IMR-90 (cell line): Measurements from ENCODE around the gene YTHDC2. TPM values are rescaled to one million over a fixed set of nuclear protein-coding genes. Genes with fewer than 3 reads are reported as not detected.

Experiments
- ATAC-seq: fragments of 200-7000 bp; cut with Tn5 transposase; 2 replicates; pipeline ENCODE4 v1.9.1; 2020; ENCODE audit warnings: low read depth, mild to moderate bottlenecking, moderate library complexity
- BruUV-seq: library from RNA; stranded (reverse); fragments of 400-500 nt; replicated peaks from 2 replicates; lab custom pipeline; 2021; lab: Mats Ljungman, UMichigan
- CTCF ChIA-PET: fragments of 300-600 bp; formaldehyde crosslinking; extraction: SDS; loops from one replicate; lab custom pipeline; 2021; ENCODE audit warnings: antibody characterized with exemption; lab: Yijun Ruan, JAX
- POLR2A ChIA-PET: fragments of 300-600 bp; sonication (Branson Sonifier 250); formaldehyde crosslinking; loops from one replicate; lab custom pipeline; 2022; ENCODE audit warnings: antibody characterized with exemption; ENCODE audit not compliant: unreplicated experiment; lab: Charles Lee
- DNase-seq: peaks from one replicate; pipeline ENCODE4 v3.0.0; 2013
- H2AFZ ChIP-seq: replicated peaks from 2 replicates; pipeline ENCODE3; 2013; ENCODE audit warnings: low read length, mild to moderate bottlenecking; ENCODE audit not compliant: poor library complexity
- H2AK5ac ChIP-seq: 2 replicates; pipeline ENCODE4 v1.6.1; 2013; ENCODE audit warnings: low read depth, low read length, inconsistent platforms
- H2AK9ac ChIP-seq: replicated peaks from 2 replicates; pipeline ENCODE3; 2013; ENCODE audit warnings: mild to moderate bottlenecking, low read depth, low read length, moderate library complexity; ENCODE audit not compliant: poor library complexity
- H2BK120ac ChIP-seq: 2 replicates; pipeline ENCODE4 v1.6.1; 2013; ENCODE audit warnings: low read depth, low read length, inconsistent platforms
- H2BK15ac ChIP-seq: 3 replicates; pipeline ENCODE4 v1.6.1; 2013; ENCODE audit warnings: low read depth, low read length, inconsistent platforms
- H2BK20ac ChIP-seq: 2 replicates; pipeline ENCODE4 v1.6.1; 2013; ENCODE audit warnings: low read depth, mild to moderate bottlenecking, inconsistent platforms, low read length, moderate library complexity
- H2BK5ac ChIP-seq: 2 replicates; pipeline ENCODE4 v1.6.1; 2013; ENCODE audit warnings: mild to moderate bottlenecking, low read depth, low read length, inconsistent platforms; ENCODE audit not compliant: poor library complexity, severe bottlenecking
- H3K14ac ChIP-seq: replicated peaks from 2 replicates; pipeline ENCODE4 v1.6.1; 2013; ENCODE audit warnings: low read depth, low read length, inconsistent platforms
- H3K18ac ChIP-seq: 2 replicates; pipeline ENCODE4 v1.6.1; 2013; ENCODE audit warnings: low read depth, low read length, control low read depth
- H3K23ac ChIP-seq: 2 replicates; pipeline ENCODE4 v1.6.1; 2013; ENCODE audit warnings: low read depth, low read length, inconsistent platforms
- H3K27ac ChIP-seq: 2 replicates; pipeline ENCODE4 v1.5.1; 2013; ENCODE audit warnings: mild to moderate bottlenecking, control low read depth, low read length; ENCODE audit not compliant: insufficient read depth
- H3K27me3 ChIP-seq: 2 replicates; pipeline ENCODE4 v1.6.1; 2013; ENCODE audit warnings: low read length; ENCODE audit not compliant: control insufficient read depth, insufficient read depth
- H3K36me3 ChIP-seq: 2 replicates; pipeline ENCODE4 v1.6.1; 2013; ENCODE audit warnings: low read length, mixed read lengths; ENCODE audit not compliant: control insufficient read depth, insufficient read depth
- H3K4ac ChIP-seq: 2 replicates; pipeline ENCODE4 v1.6.1; 2013; ENCODE audit warnings: low read depth, low read length, inconsistent platforms
- H3K4me1 ChIP-seq: 2 replicates; pipeline ENCODE4 v1.6.1; 2013; ENCODE audit warnings: low read length, mixed read lengths; ENCODE audit not compliant: control insufficient read depth, insufficient read depth
- H3K4me2 ChIP-seq: 2 replicates; pipeline ENCODE4 v1.6.1; 2013; ENCODE audit warnings: low read depth, mild to moderate bottlenecking, control low read depth, low read length, moderate library complexity
- H3K4me3 ChIP-seq: 2 replicates; pipeline ENCODE4 v1.5.1; 2013; ENCODE audit warnings: low read depth, mild to moderate bottlenecking, control low read depth, low read length, moderate library complexity; ENCODE audit not compliant: insufficient read depth
- H3K56ac ChIP-seq: 2 replicates; pipeline ENCODE4 v1.6.1; 2013; ENCODE audit warnings: low read length, inconsistent platforms; ENCODE audit not compliant: insufficient read depth; ENCODE audit errors: extremely low read depth
- H3K79me1 ChIP-seq, 2 experiments: 2 replicates each; pipeline ENCODE4 v1.6.1; 2013; ENCODE audit warnings: low read length in 2 of 2, inconsistent platforms in 1 of 2, low read depth in 1 of 2
- H3K9ac ChIP-seq: 2 replicates; pipeline ENCODE4 v1.6.1; 2013; ENCODE audit warnings: low read depth, low read length, control low read depth
- H3K9me1 ChIP-seq: 2 replicates; pipeline ENCODE4 v1.6.1; 2013; ENCODE audit warnings: low read length, inconsistent platforms; ENCODE audit not compliant: insufficient read depth
- H3K9me3 ChIP-seq: 2 replicates; pipeline ENCODE4 v1.6.1; 2013; ENCODE audit warnings: low read length; ENCODE audit not compliant: control insufficient read depth, insufficient read depth
- H4K20me1 ChIP-seq: 2 replicates; pipeline ENCODE4 v1.6.1; 2013; ENCODE audit warnings: low read length, inconsistent platforms; ENCODE audit not compliant: insufficient read depth
- H4K5ac ChIP-seq: 2 replicates; pipeline ENCODE4 v1.6.1; 2013; ENCODE audit warnings: mild to moderate bottlenecking, low read depth, low read length, control low read depth
- H4K8ac ChIP-seq, 2 experiments: 2 replicates each; pipeline ENCODE4 v1.6.1; 2013; ENCODE audit warnings: low read depth in 2 of 2, low read length in 2 of 2, control low read depth in 1 of 2, inconsistent platforms in 1 of 2
- H4K91ac ChIP-seq: 2 replicates; pipeline ENCODE4 v1.6.1; 2013; ENCODE audit warnings: low read depth, low read length, inconsistent platforms; ENCODE audit not compliant: insufficient read depth
- CEBPB ChIP-seq: IDR thresholded peaks from 2 replicates; pipeline ENCODE4 v1.6.1; 2012; ENCODE audit warnings: low read depth, low read length, improper control_type of control experiment
- CTCF ChIP-seq: conservative IDR thresholded peaks from 2 replicates; pipeline ENCODE4 v1.5.1; 2012; ENCODE audit warnings: mild to moderate bottlenecking, low read depth, low read length, improper control_type of control experiment
- ELK1 ChIP-seq: fragments of 150-350 bp; IDR thresholded peaks from 2 replicates; pipeline ENCODE4 v1.6.1; 2016; ENCODE audit warnings: low read depth, mild to moderate bottlenecking, low read length, moderate library complexity, borderline replicate concordance
- FOS ChIP-seq: fragments of 150-350 bp; IDR thresholded peaks from 2 replicates; pipeline ENCODE4 v1.6.1; 2016; ENCODE audit warnings: low read depth, low read length
- MAFK ChIP-seq: IDR thresholded peaks from 2 replicates; pipeline ENCODE4 v1.6.1; 2012; ENCODE audit warnings: low read depth, low read length, improper control_type of control experiment
- MAZ ChIP-seq: IDR thresholded peaks from 2 replicates; pipeline ENCODE4 v1.6.1; 2012; ENCODE audit warnings: low read depth, mild to moderate bottlenecking, low read length, improper control_type of control experiment, moderate library complexity, borderline replicate concordance
- NFE2L2 ChIP-seq: fragments of 150-350 bp; IDR thresholded peaks from 2 replicates; pipeline ENCODE4 v1.6.1; 2016; ENCODE audit warnings: low read depth, mild to moderate bottlenecking, low read length
- POLR2A ChIP-seq: IDR thresholded peaks from 2 replicates; pipeline ENCODE4 v1.6.1; 2012; ENCODE audit warnings: mild to moderate bottlenecking, low read depth, low read length
- RAD21 ChIP-seq: IDR thresholded peaks from 2 replicates; pipeline ENCODE4 v1.6.1; 2012; ENCODE audit warnings: low read length, improper control_type of control experiment
- RCOR1 ChIP-seq: IDR thresholded peaks from 2 replicates; pipeline ENCODE4 v1.6.1; 2012; ENCODE audit warnings: mild to moderate bottlenecking, low read length, improper control_type of control experiment; ENCODE audit not compliant: insufficient replicate concordance
- SMC3 ChIP-seq: fragments of 150-350 bp; IDR thresholded peaks from 2 replicates; pipeline ENCODE4 v1.6.1; 2016; ENCODE audit warnings: low read depth, mild to moderate bottlenecking, antibody characterized with exemption, low read length, moderate library complexity
- WGBS, 2 experiments: methylation state at CpG; one replicate each; pipeline versions ENCODE4 v1.1.5 to v1.1.7; 2013; ENCODE audit warnings: missing lambda C conversion rate in 2 of 2; ENCODE audit not compliant: insufficient read length in 1 of 2; ENCODE audit errors: extremely low coverage in 2 of 2; 5-methylcytosine and 5-hydroxymethylcytosine counted together
- dilution Hi-C: fragments of 300-500 bp; cut with HindIII; formaldehyde crosslinking; loops from one replicate; pipeline ENCODE4 v1.14.3; 2018; ENCODE audit warnings: low sequenced_read_pairs; ENCODE audit not compliant: unreplicated experiment
- in situ Hi-C: fragments of 300-500 bp; cut with MboI; formaldehyde crosslinking; loops from 3 replicates; pipeline ENCODE4 v1.14.3; 2019; ENCODE audit warnings: low sequenced_read_pairs, inconsistent platforms, mixed read lengths
- intact Hi-C: fragments of 100-400 bp; cut with micrococcal nuclease; formaldehyde crosslinking; loops from 2 replicates; pipeline ENCODE4 v1.10.0; 2022
- polyA plus RNA-seq, 3 experiments: library from polyadenylated mRNA; depleted of rRNA; stranded (reverse); fragments of >200 nt; gene quantifications; 2 replicates each; pipeline ENCODE4 v1.2.3, GENCODE V29; 2012; ENCODE audit warnings: low replicate concordance in 1 of 3
- total RNA-seq: library from RNA; depleted of rRNA; stranded (reverse); fragments of >200 nt; gene quantifications from 2 replicates; pipeline ENCODE4 v1.2.3, GENCODE V29; 2012

The YTHDC2 gene
- total and polyA plus RNA-seq, 2 of the 4 experiments (the other 2 are of a cell fraction) = 6.5 to 13.4 TPM

- no peaks in the 10 kb centered on the region for H3K9me3 ChIP-seq
- no peak overlapping the region for H2AFZ ChIP-seq
- H2AK9ac ChIP-seq = no peak overlapping the region
- H3K79me1 ChIP-seq = peaks cover 2 to 4% of the 10 kb centered on the region in 2 experiments; a peak in 2 of 4 replicates
- in situ Hi-C loops (no loop called here), dilution Hi-C loops (no loop called here), intact Hi-C loops (no loop called here)
- H3K4ac ChIP-seq = no peak overlapping the region
- WGBS, 2 experiments = no CpG with 5 or more reads among the region's 1 CpG
- H3K56ac ChIP-seq = no peak overlapping the region
- H3K18ac ChIP-seq = no peak overlapping the region
- no peak overlapping the region for H2BK15ac ChIP-seq
- peaks cover 16% of the 10 kb centered on the region for H3K36me3 ChIP-seq
- ATAC-seq = no peak
- no peak overlapping the region for H4K8ac ChIP-seq
- no peak overlapping the region for H3K27ac ChIP-seq
- CTCF ChIA-PET = no interaction called here
- H3K9ac ChIP-seq = no peak overlapping the region
- no peak overlapping the region for H3K23ac ChIP-seq
- BruUV-seq = no TSS peak
- TF ChIP-seq RCOR1 = no peak
- TF ChIP-seq RAD21 = no peak
- TF ChIP-seq POLR2A = no peak
- no peak for TF ChIP-seq SMC3
- no peak for TF ChIP-seq CEBPB
- no peak for TF ChIP-seq MAFK
- no peak for TF ChIP-seq NFE2L2
- no peak for TF ChIP-seq MAZ
- TF ChIP-seq CTCF = no peak
- TF ChIP-seq FOS = no peak
- no peak for TF ChIP-seq ELK1
- H3K9me1 ChIP-seq = no peaks in the 10 kb centered on the region
- no peak overlapping the region for H2BK120ac ChIP-seq
- no peak overlapping the region for H4K91ac ChIP-seq
- H3K4me2 ChIP-seq = no peak overlapping the region
- H3K14ac ChIP-seq = 0 out of 2 replicates have a peak overlapping the region, but pooled peaks have one; percentile 15
- no peaks in the 10 kb centered on the region for H4K20me1 ChIP-seq
- H2BK20ac ChIP-seq = no peak overlapping the region
- no peak overlapping the region for H2AK5ac ChIP-seq
- no peak for DNase-seq
- no peak overlapping the region for H3K4me3 ChIP-seq
- no peak overlapping the region for H4K5ac ChIP-seq
- POLR2A ChIA-PET = no interaction called here
- H3K4me1 ChIP-seq = no peaks in the 10 kb centered on the region
- no peaks in the 10 kb centered on the region for H3K27me3 ChIP-seq
- no peak overlapping the region for H2BK5ac ChIP-seq
Measured at GRCh38 chr5:113552137-113552536, 38.6 kb downstream of the YTHDC2 start.
